SIG-M5 treated with dmso at 0.1 percent for 504 hours (cell line): ENCODE data around the gene SLC6A19.

Experiments used
- DNase-seq: peaks from one replicate; lab custom pipeline; 2025; ENCODE audit not compliant: unreplicated experiment; lab: John Stamatoyannopoulos, UW

Gene SLC6A19

DNA sequence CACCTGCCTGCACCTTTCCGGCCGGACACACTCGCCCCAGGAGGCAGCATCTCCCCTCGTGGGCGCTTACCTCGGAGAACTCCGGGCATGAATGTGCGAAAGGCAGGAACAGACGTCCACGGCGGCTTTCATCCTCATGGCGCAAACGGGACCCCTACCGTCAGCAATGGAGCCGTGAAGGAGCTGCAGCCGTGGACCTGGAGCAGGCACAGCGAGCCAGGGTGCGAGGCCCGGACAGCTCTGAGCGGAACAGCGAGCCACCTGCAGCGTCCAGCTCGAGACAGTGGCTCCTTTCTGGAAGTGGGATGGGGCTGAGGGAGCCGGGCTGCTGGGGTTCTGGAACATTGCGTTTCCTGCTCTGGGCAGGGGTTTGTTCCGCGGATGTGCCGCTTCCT, 7.8 kb upstream of the SLC6A19 start:
- DNase-seq, result no peak

DNA sequence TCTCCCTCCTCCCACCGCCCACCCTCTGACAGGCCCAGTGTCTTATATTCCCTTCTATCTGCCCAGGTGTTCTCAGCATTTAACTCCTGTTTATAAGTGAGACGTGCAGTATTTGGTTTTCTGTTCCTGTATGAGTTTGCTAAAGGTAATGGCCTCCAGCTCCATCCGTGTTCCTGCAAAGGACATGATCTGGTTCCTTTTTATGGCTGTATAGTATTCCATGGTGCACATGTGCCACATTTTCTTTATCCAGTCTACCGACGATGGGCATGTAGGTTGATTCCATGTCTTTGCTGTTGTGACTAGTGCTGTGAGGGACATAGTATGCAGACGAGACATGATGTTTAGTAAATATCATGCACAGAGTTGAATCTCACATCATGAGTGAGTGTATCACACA, 7.0 kb upstream of the SLC6A19 start:
- DNase-seq, result no peak

DNA sequence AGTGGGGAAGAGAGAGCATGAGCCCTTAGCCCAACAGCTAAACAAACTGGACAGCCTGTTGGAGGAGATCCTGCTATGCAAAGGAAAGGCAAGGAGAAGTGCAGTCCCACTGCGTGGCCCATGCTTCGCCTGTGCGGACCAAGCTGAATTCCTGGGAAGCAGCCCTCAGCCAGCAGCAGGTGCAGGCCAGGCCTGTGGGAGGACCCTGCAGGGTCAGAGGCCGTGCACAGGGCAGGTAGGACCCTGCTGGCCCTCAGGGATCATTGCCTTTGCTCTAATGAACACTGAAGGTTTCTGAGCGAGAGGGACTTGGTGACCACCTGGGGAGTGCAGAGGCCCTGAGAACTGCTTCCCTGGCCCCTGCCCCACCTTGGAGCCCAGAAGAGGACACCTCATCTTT, 6.0 kb upstream of the SLC6A19 start:
- no peak for DNase-seq

DNA sequence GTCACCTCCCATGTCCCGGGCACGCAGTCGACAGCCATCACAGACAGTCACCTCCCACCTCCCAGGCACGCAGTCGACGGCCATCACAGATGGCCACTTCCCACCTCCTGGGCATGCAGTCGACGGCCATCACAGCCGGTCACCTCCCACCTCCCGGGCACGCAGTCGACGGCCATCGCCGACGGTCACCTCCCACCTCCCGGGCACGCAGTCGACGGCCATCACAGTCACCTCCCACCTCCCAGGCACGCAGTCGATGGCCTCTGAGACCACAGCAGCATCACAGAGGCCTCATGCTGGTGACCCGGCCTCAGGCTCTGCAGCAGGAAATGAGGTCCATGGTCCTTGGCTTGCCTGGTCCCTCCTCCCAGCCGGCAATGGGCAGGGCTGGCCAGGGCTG, 5.5 kb upstream of the SLC6A19 start:
- no peak for DNase-seq

DNA sequence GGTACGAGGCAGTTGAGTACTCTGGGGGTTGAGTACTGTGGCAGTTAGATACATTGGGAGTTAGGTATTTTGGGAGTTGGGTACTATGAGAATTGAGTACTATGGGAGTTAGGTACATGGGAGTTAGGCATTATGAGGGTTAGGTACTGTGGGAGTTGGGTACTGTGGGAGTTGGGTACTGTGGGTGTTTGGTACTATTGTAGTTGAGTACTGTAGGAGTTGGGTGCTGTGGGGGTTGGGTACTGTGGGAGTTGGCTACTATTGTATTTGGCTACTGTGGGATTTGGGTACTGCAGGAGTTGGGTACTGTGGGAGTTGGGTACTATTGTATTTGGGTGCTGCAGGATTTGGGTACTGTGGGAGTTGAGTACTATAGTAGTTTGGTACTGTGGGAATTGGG, 4.8 kb upstream of the SLC6A19 start:
- no peak for DNase-seq

DNA sequence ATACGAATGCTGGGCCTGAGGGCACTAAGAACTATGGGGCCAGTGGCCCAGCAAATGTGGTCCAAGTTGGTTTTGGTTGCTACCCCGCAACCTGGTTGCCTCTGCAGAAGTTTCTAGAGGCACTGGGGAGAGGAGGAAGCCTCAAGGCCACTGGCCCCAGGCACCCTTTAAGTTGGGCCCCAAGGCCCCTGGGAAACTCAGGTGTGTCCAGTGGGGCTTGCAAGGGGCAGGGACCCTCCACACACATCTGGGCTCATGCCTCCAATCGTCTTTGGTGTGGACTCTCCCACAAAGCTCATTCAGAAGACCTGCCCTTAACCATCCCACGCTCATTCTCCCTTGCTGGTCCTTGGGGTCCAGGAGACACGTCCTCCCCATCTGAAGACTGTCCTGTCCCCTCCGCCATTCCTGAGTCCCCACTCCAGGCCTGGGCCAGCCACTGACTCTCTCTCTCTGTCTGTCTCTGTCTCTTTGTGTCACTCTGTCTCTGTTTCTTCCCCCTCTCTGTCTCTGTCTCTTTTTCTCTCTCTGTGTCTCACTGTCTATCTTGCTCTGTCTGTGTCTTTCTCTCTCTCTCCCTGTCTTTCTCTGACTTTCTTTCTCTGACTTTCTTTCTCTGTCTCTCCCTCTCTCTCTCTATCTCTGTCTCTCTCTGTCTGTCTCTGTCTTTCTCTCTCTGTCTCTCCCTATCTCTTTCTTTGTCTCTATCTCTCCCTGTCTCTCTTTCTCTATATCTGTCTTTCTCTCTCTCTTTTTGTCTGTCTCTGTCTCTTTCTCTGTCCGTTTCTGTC, 3.3 kb upstream of the SLC6A19 start:
- no peak for DNase-seq

DNA sequence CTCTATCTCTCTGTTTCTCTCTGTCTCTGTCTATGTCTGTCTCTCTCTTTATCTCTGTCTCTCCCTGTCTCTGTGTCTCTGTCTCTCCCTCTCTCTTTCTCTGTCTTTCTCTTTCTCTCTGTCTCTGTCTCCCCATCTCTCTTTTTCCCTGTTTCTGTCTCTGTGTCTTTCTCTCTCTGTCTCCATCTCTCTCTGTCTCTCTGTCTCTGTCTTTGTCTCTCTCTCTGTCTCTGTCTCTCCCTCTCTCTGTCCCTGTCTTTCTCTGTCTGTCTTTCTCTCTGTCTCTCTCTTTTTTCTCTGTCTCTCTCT, 2.1 kb upstream of the SLC6A19 start:
- no peak for DNase-seq

DNA sequence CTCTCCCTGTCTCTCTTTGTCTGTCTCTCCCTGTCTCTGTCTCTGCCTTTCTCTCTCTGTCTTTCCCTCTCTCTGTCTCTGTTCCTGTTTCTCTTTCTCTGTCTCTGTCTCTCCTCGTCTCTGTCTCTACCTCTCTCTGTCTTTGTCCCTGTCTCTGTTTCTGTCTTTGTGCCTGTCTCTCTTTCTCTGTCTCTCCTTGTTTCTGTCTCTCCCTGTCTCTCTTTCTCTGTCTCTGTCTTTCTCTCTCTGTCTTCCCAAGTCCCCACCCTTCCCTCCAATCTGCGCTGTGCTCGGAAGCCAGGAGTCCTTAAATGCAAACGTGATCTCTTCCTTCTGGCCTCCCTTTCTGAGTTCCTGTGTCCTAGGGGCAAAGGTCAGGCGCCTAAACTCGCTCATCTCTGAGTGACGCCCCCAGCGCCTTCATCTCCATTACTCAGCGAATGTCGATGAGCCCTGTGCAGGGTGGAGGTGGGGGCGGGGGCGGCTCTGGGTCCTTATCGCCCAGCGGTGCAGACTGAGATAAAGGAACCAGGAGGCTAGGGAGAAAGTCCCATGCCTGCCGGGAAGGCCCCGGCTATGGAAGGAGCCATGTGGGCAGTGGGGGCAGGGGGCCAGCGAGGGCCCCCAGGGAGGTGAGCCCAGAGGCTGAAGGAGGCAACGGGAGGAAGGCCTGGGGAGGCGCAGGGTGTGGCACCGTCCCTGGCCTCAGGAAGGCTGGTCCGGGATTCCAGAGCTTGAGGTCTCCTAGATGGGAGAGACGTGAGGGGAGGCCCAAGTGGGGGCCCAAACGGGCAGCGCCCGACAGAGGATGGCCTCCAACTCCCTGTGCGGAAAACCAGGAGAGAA, 1.5 kb upstream of the SLC6A19 start:
- no peak for DNase-seq

DNA sequence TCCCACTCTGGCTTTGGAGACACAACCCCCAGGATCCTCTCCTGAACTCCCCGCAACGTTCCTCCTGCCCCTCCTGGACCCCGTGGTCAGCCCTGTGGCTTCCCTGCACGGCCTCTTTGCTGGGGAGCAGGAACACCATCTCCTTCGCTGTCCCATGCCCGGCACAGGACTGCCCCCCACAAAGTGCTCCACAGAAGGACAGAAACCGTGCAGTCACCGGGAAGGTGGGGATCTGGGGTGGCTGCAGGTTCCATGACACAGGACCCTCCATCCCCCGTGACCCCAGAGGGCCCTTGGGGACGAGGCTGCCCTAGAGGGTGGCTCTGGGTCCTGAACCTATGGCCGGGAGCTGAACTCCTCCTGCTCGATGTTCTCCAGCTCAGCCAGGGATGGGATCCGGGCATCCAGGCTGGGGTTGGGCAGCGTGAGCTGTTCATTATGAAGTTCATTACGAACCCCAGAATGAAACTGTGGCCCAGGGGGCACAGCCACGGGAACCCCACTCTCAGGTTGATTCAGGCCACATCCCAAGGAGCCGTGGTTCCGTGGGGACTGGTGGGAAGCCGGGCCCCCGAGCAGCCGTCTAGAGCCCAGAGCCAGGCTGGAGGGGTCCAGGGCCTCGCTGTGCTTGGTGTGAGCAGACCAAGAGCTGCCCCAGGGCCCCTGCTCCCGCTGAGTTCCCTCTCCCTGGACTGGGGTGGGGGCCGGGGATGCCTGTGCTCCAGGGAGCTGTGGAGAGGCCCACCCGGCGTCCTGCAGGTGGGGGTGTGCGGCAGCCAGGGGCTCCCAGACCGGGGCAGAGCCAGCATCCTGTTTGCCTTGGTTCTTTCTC, 684 bp upstream of the SLC6A19 start:
- DNase-seq, result no peak

DNA sequence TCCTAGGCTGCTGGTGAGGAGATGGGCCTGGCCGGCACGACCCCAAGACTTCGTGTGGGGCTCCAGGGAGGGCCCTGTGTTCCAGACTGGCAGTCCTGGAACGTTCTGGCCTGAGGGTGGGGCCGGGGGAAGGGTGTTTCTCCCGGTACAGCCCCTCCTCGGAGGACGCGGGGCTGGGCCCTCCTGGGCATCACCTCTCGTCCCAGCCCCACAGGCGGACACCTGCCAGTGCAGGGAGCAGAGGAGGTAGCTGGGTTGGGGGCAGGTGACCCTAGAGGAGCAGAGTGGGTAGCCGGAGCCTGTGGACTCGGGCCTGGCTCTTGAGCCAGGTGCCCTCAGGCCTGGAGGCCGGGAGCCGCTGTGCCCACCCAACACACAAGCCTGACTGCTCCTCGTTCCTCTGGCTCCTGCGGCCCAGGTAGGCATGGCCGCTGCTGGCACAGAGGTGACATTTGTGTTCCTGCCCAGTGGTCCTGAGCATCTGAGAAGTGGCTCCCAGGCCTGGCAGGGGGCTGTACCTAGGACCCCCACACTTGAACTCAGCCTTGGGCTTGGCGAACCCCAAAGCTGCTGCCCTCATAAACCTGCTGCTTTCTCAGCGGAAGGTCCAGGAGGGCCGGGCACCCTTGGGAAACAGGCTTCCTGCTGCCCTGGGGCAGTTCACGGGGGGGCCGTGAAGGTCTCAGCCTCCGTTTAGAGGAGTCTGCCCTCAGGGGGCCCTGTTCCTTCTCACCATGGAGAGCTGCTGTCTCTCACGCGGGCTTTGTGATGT, 817 bp downstream of the SLC6A19 start:
- DNase-seq, result no peak

DNA sequence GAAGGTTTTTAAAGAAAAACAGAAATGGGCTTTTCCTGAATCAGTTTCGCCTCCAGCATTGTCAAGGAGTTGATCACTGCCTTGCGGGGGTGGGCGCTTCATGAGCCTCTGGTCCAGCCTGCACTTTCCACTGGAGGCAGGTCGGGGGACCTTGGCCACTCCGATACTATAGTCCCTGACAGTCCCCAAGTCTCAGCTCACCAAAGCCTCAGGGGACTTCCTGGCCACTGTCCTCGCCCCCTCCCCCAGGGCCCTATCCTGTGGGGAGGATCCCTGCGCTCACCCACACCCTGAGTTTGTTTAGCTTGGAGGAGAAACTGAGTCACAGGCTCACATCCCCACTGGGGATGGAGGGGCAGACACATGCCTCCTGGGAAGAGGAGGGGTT, 1.4 kb downstream of the SLC6A19 start:
- no peak for DNase-seq

DNA sequence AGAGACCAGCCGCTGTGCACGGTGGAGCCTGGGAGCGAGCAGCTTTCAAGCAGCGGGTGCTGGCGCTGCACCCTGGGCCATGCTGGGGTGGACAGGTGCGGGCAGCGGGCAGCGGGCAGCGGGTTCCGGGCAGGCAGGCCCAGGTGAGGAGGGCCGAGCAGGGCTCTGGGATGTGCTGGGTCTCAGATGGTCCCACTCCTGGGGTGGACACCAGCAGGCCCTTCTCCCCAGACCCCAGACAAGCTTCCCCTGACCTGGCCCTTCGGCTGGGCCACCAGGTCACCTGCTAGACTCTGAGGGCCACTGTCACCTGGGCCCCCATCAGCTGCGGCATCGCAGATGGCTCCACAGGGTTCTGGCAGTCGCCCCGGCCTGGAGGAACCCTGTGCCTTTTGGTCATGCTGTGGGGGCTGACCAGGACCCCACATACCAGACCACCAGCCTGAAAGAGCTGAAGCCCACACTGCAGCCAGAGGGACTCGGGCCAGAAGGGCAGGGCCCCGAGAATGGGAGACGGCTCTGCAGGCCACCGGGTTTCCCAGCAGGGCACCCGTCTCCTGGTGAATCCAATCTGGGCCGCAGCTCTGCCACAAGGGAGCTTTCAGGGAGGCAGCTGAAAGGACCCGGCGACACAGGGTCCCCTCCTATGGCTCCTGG, 2.0 kb downstream of the SLC6A19 start:
- no peak for DNase-seq

DNA sequence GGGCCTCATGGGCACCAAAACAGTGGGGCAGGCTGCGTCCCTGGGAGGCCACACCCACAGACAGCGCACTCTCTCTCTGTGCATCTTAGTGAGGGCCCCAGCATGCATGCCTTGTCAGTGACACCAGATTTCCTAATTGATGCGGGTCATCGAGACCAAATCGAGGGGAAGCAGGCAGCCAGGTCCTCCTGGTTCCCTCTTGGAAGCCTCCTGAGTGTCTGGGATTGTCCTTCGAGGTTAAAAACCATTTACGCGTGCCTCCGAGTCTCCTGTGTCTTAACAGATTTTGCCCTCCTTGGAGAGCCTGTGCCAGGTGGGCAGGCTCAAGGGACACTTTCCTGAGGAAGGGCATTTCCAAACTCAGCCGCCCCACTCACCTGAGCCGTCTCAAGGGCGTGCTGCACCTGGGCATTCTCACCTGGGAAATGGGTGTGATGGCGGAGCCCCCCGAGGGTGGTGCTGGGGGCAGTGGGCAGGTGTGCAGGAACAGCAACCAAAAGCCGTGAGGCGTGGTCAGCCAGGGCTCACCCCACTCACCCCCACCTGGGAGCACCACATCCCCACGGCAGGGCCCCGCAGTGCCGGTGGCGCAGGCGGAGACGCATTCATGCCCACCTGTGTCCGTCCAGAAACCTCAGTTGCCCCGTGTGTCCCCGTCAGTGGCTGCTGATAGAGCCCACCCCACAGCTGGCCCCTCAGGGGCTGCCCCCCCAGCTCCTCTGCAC, 2.7 kb downstream of the SLC6A19 start:
- no peak for DNase-seq

DNA sequence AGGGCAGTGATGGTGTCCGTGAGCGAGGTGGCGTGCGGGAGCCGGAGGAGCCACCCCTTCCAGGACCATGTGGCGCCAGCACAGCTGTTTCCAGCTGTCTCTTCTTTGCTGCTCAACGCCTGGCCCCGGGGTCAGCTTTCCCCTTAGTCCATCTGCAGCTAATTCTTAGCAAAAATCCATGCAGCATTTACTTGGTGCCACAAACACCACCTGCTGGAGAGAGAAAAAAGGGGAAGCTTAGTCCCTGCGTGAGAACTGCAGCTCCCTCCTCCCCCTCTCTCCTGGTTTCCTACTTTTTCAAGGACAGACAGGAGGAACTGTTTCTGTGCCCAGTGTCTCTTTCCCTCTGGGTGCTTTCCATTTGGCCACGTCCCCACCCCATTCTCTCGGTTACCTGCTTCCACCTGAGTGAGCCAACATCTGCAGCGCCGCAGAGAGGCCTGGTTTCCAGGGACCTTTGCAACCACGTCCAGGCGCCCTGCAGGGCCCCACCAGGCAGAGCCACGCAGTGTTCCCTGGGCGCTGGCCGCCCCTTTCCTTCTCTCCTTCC, 3.4 kb downstream of the SLC6A19 start:
- DNase-seq, result peak; percentile 40

DNA sequence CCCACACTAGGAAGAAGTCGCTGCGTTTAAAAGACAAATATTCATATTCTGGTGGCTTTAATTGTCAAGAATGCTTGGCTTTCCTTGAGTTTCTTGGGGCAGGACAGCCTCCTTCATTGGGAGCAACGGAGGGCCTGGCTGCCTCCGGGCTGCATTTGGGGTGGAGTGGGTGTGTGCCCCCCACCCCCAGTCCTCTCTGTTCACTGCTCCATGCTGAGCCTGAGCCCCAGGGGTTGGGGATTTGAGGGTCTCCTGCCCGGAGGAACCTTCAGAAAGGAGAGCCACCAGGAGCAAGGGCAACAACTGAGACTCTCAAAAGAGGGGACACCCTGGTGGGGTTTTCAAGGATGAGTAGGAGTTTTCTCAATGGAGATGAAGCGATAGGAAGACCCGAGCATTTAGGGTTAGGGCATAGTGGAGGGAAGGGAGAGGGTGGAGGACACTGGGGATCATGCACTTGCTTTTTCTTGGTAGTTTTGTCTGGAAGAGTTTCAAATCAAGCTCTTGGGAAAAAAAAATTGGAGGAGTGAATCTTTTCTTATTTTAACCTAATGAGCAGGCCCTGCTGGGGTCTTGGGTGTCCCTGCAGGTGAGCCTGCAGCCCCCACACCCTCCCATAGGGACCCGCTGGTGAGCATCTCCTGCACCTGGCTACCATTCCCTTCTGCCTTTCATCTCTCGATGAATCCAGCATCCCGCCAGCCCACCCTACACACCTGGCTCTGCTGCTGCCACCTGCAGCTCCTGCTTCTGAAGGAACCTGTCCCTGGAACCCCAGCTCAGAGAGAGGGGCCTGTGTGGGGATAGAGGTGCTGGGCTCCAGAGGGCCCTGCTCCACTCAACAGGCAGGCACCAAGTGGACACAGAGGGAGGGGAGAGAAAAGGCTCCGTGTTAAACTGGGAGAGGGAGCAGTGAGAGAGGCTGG, 4.1 kb downstream of the SLC6A19 start:
- no peak for DNase-seq

DNA sequence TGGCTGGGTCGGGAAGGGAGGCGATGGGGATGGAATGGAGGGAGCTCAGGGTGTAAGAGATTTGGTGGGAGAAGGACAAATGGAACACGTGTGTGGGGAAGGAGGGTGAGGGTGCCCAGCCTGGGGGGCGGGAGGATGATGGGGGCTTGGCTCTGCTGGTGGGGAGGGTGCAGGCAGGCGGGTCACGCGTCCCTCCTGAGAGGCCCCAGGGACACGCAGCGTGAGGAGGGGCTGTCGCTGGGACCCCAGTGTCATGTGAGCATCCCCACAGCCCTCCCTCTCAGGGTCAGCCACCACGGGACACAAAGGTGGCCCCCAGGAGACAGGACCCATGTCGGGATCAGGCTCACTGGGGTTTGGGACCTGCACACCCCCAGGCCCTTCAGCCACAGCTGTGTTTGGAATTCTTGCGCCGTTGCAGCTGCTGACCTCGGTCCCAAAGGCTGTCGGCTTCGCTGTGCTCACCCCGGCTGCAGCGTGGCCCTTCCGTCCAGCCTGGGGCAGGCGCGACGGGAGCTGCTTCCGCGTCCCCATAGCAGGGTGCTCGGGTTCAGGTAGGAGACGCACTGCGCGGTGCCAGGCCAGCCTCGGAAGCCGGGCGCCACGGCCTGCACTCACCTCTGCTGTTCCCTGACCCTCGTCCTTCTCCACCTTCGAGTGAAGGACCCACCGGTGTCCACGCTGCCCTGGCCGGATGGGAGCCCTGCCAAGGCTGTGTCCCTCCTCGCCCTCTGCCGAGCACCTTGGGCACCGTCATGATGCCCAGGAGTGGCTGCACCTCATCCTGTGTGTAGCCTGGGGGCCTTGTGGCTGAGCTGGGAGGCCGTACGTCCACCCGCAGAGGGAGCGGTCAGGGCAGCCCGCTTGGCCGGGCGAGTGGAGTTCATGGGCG, 5.4 kb downstream of the SLC6A19 start:
- no peak for DNase-seq

DNA sequence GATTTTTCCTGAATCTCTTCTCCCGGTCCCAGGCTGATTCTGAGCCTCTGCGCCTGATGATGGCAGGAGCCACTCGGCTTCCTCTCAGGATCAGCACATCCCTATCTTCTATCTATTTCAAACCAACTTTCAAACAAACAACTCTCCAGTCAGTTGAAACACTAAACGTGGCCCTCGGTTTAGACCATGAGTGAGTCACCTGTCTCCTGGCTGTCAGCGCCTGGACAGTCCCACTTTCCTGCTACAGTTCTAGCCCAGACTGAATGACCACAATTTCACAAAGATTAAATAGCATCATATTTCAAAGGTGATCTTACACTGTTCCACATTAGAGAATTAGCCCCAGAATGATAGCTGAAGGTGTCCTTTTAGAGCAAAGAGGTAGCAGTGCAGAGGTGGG, 6.2 kb downstream of the SLC6A19 start:
- DNase-seq, result no peak
